NCI-H2196 (cell line): ENCODE data around the gene CTSF.
"Not testable (repeated sequence)": the region's sequence is repeated elsewhere in the genome, so short reads cannot be mapped to it uniquely, and the experiment has no call there.

ENCODE experiments used
- DNase-seq: peaks from one replicate; lab custom pipeline; 2025; ENCODE audit not compliant: unreplicated experiment; lab: John Stamatoyannopoulos, UW

Gene CTSF

DNA sequence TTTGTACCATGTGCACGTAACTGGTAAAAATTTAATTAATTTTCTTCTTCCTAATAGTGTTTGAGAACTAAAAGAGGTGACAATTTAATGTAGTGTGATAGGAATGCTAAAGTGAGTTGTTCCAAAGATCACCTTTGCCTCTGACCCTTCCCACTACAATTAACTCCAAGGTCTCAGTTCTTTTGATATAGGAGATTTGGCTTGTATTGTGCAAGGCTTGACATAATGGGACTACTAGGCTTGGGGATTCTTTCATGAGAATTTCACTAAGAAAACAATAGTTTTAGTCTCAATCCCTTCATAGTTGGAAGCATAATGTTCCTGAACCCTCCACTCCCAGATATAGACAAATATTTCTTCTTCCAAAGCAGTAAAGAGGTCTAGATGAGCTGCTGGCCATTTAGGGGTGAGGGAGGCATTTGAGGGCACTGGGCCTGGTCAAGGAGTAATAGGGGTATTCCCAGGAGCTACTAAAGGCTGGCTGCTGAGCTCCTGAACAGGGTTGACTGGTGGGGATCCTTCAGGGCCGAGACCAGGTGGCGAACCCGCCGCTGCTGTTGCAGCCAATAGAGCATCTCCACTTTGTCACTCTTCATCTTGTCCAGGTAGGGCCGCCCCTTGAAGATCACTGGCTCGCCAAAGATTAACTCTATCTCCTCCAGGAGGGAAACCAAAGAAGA, 21.7 kb upstream of the CTSF start:
- DNase-seq, result no peak

DNA sequence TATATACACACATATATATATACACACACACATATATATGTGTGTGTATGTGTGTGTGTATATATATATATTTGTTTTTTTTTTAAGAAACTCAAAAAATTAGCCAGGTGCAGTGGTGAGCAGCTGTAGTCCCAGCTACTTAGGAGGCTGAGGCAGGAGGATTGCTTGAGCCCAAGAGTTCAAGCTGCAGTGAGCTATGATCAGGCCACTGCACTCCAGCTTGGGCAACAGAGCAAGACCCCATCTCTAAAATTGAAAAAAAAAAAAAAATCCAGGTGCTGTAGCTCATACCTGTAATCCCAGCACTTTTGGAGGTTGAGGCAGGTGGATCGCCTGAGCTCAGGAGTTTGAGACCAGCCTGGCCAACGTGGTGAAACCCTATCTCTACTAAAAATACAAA, 20.9 kb upstream of the CTSF start:
- not testable (repeated sequence) for DNase-seq

DNA sequence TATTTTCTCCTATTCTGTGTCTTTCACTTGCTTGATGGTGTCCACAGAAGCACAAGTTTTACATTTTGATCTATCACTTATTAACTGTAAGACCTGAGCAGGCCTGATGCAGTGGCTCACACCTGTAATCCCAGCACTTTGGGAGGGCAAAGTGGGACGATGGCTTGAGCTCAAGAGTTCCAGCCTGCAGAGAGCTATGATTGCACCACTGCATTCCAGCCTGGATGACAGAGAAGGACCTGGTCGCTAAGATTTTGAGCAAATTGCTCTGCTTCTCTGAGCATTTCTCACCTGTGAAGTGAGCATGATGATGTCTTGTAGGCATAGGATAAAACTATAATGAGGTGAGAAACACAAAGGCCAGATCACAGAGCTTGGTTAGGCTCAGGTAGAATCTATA, 17.7 kb upstream of the CTSF start:
- DNase-seq, result no peak

DNA sequence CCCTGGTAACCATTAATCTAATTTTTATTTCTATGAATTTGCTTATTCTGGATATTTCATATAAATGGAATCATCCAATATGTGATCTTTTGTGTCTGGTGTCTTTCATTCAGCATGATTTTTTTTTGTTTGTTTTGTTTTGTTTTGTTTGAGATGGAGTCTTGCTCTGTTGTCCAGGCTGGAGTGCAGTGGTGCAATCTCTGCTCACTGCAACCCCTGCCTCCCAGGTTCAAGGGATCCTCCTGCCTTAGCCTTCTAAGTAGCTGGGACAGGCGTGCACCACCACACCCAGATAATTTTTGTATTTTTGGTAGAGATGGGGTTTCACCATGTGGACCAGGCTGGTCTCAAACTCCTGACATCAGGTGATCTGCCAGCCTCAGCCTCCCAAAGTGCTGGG, 17.0 kb upstream of the CTSF start:
- not testable (repeated sequence) for DNase-seq

DNA sequence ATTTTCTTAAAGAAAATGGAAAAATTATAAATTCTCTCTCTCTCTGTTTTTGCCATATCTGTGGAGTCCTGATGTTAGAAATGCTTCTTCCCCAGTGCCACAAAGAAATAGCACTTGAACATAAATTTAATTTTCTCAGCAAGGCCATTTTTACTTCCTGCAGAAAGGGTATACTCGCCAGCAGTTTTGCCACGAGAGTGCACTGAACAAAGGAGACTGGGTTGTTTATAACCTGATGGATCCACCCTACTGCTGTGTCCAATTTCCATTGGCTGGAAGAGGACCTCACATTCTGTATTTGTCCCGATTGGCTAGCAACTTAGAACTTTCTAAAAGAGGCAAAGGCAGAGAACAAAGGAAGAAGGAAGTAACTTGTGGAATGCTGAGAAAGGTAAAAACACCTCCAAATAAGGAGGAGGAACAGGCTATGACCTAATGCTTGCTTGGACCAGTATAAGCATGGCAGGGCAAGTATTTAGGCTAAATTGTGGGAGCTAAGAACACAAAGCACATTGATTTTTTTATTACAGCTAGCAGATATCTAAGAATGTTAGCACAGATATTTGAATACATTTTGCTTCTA, 14.2 kb upstream of the CTSF start:
- DNase-seq, result not testable (repeated sequence)

DNA sequence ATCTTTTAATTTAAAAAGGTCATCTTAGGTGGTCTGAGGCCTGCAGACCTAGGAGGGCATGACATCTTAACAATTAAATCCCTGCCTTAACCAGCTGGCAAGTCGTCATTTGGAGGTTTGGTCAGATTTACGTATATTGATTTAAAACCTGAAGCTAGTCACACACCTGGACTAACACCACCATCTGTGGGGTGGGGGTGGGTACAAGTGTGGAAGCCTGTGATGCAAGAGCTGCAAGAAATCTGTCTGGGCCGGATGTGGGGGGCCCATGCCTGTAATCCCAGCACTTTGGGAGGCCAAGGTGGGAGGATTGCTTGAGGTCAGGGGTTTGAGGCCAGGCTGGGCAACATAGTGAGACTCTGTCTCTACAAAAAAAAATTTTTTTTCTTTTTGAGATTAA, 12.9 kb upstream of the CTSF start:
- no peak for DNase-seq

DNA sequence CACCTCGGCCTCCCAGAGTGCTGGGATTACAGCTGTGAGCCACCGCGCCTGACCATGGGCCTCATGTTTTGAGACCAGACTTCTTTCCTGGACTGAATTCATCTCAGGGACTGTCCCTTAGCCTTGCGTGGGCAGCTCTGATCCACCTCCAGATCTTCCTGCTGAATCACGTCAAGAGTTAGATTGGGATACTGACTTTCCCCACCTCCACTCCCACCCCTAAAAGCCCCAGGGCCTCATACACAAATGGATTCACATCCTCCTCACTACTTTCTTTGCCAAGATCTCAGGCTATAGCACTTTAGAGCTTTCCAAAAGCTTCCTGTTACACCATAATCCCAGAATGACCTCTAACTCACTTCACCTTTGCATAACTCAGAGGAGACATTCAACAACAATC, 12.4 kb upstream of the CTSF start:
- DNase-seq, result no peak

DNA sequence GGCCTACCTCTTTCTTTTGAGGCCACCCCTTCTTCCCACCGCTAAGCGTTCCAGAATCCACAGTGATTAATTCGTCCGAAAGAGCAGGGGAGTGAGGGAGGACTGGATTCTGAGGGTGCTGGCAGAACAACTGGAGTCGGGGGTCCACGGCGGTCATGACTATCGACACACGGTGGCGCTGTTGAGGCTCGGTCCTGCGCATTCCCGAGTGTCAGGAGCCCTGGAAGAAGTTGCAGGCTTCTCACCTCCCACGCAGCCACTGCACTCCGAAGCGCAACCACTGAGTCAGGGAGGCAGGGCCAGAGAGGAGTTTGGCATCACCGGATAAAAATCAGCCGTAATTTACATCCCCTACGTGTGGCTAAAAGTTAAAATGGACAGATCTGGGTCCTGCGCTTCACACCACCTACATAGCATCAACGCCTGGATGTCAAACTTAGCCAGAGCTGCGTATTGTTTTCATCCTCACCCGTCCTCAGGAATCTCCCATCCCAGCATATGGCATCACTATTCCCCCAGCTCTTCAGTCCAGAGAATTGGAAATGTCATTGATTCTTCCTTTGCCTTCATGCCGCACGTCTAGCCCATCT, 10.7 kb upstream of the CTSF start:
- peak; percentile 54 for DNase-seq

DNA sequence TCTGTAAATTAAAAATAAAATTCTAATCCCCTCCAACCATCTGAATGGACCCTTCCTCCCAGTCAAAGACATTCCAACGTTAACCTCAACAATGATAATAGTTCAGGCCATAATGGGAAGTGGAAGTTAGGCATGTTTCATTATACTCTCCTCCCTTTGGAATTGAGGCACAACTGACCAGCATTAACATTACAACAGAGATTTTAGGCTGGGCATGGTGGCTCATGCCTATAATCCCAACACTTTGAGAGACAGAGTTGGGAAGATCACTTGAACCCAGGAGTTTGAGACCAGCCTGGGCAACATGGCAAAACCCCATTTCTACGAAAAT, 2.4 kb upstream of the CTSF start:
- DNase-seq, result no peak

DNA sequence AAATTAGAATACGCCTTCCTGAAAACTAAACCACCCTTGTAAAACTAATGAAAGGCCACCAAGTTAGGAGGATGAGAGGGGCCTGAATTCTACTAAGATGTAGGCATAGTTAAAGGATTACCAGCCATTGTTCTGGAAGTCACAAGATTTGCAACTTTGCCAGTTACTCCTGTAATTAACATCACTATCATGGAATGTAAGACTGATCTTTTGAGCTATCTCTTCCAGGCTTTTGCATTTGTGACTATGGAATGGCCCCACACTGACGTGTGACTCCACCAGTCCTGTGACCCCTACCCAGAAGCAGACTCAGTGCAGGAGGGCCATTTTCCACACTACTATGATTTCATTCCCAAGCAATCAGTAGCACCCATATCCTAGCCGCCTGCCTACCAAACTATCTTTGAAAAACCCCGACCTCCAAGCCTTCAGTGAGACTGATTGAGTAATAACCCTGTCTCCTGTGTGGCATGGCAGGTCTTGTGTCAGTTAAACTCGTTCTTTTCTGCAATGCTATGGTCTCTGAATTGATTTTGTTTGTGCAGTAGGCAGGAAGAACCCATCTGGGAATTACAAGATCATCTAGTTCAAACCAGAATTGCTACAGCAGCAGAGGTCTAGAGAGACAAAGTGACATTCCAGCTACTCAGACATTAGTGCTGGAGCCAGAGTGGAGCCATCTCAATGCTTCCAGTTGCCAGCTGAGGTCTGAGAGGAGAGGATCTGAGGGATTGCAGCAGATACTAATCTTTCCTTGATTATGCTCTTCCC, 1.9 kb upstream of the CTSF start:
- DNase-seq, result no peak

DNA sequence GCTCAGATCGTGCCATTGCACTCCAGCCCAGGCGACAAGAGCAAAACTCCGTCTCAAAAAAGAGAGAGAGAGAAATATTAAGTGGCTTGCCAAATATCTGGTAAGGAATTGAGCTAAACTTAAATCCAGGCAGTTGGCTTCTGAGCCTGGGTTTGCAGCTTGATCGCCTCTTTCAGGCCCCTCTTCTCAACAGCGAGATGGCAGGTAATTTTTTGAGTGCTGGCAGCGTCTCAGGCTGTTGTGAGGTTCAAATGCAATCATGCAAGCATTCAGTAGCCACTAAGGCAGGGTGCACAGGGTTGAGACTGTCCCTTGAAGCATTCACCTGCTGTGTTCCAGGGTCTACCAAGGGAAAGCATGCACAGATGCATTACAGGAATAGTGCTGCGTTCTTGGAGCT, 670 bp upstream of the CTSF start:
- DNase-seq, result no peak

DNA sequence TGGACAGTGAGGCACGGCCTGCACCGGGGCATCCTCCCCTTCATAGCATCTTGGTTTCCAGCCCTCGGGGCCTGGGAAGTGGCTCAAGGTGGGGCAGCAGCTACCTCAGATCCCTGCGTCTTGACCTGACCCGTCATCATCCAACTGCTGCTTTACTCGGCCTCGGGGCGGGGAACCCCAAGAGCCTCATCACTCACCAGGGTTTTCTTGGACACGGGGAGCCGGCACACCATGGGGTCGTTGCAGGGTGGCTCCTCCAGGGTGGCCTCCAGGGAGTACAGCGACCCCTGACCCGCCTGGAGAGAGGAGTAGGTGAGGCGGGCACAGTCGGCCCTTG, 651 bp downstream of the CTSF start:
- DNase-seq, result no peak

DNA sequence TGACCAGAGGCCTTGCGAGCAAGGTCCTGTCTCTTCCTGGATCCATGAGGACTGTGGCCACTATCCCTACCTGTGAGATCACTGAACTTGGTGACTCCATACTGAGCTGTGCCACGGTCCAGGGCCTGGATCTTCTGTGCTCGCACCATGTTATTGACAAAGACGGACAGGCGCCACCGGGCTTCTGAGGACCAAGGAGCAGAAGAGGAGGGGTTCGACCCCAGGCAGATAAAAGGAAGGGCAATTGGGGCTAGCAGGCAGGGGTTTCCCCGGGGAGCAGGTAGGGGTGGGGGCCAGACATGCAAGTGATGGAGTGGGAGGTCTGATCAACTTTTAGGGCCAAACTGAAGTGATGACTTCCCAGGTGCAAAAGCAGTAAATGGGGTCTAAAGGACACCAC, 2.2 kb downstream of the CTSF start:
- DNase-seq, result no peak

DNA sequence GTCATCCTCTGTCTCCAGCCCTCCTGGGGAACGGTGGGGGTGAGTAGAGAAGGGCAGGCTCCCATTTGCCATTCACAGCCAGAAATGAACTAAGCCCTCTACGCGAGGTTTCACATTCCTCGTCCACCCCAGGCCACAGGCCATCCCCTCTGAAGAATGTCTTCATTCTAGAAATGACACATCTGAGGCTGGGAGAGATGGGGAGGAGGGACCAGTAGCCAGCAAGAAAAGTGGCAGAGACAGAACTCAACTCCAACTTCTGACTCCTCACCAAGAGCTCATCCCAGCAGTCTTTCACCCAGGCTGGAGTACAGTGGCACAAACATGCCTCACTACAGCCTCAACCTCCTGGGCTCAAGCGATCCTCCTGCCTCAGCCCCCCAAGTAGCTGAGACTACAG, 3.4 kb downstream of the CTSF start:
- DNase-seq, result no peak

DNA sequence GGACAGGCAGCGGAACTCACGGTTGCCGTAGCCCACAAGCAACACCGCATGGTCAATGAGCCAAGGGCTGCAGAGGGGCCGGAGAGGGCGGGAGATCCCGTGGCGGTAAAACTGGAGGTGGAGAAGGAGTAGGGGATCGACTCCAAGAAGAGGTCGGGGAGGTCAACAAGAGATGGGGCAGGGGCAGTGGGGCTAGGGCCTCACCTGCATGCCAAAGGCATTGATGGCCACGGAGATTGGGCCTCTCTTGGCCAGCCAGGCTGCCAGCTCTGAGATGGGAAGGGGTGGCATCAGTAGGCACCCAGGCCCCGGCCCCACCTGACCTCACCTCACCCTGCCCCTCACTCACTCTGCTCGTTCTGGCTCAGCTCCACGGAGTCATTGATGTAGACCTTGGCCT, 3.9 kb downstream of the CTSF start:
- no peak for DNase-seq

DNA sequence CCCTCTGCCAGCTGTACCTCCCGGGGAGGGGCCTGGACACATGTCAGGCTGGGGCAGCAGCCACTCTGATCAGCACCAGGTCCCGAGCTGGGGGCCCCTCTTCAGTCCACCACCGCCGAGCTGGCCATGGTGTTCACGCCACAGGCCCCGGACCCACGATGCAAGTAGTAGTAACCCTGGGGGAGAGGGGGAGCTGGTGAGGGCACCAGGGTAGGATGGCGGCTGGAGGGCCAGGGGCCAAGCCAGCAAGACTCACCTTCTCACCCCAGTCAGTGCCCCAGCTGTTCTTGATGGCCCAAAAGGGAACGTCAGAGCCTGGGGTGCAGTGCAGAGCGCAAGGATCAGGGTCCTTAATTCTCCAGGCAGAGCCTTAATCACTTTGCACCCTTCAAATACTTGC, 4.6 kb downstream of the CTSF start:
- DNase-seq, result no peak

DNA sequence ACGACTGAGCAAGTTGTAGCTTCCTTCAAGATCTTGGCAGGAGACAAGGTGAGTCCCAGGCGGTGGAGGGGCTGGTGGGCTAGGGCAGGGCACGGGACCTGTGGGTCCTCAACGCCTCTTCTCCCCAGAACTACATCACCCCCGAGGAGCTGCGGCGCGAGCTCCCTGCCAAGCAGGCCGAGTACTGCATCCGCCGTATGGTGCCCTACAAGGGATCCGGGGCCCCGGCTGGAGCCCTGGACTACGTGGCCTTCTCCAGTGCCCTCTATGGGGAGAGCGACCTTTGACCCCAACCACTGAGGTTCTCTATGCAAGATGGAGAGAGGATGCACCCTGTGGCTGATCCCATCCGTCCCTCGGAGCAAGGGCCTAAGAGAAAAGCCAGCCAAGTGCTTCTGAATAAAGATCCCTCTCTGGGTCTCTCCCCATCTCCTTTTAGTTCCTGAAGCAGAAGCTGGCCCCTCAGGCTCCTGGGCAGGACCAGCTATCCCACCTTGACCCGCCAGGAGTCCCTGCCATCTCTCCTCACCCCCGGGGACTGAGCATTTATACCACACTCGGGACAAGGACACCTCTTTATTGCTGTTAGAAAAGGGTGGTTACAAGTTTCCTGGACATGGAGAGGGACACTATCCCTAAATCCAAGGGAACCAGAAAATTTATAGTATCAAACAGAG, 5.4 kb downstream of the CTSF start:
- no peak for DNase-seq

DNA sequence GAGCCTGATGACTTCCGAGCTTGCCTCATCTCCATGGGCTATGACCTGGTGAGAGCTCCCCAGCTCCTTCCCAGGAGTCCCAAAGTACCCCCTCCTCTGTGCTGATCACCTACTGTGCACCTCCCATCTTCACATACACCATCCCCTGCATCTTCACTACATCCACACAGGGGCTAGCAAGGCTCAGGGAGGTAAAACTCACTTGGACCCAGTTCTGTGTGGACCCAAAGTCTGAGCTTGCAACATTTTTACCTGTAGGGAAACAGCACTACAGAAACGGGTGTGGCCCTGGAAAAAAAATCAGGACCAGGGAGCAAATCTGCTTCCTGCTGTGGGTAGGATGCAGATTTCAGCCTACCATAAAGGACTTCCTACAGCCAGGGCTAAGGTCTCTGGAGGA, 6.1 kb downstream of the CTSF start:
- no peak for DNase-seq

DNA sequence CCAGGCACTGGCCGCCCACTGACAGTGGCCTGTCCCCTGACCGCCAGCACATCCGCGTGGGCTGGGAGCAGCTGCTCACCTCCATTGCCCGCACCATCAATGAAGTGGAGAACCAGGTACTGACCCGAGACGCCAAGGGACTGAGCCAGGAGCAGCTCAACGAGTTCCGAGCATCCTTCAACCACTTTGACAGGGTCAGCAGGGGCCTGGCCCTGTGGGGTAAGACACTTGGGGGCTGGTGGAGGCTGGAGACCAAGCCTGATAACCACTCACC, 6.5 kb downstream of the CTSF start:
- no peak for DNase-seq

DNA sequence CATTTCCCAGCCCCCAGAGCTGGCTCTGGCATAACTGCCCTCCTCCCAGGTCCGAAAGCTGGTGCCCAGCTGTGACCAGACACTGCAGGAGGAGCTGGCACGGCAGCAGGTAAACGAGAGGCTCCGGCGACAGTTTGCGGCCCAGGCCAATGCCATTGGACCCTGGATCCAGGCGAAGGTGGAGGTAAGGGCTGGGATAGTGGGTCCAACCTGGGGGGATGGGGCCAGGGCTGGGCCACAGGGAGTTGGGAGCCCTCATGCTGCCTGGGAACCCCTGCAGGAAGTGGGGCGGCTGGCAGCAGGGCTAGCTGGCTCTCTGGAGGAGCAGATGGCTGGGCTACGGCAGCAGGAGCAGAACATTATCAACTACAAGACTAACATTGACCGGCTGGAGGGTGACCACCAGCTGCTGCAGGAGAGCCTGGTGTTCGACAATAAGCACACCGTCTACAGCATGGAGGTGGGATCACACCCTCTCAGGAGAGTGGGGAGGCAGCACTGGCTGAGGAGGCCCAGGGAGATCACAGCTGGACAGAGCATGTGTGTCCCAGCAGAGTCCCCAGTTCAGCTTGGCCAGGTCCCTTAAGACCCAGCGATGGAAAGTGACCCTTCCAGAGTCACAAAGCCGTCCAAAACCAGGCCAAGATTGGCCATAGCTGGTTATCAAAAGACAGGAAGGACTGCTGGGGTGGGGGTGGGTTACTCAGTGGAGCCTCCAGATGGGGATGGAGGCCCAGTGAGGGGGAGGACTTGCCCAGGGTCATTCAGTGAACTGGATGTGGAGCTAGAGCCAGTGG, 7.0 kb downstream of the CTSF start:
- no peak for DNase-seq
